Measurements from ENCODE around the gene PLEKHF1. TPM values are rescaled to one million over a fixed set of nuclear protein-coding genes. Genes with fewer than 3 reads are reported as not detected.

The PLEKHF1 gene
- total RNA-seq, 1 donor from 2014 or later, result 0.96 TPM

GRCh38 chr19:29702963-29703320, 37.7 kb downstream of the PLEKHF1 start:
- H3K36me3 Mint-ChIP-seq (ENCODE audit: unreplicated experiment), result no peaks in the 10 kb centered on the region
- H3K27me3 Mint-ChIP-seq (ENCODE audit: unreplicated experiment), result peaks cover 12% of the 10 kb centered on the region
- TF ChIP-seq CTCF (IDR thresholded peaks at IDR 0.05; ENCODE audit: partially characterized antibody, unreplicated experiment), result no peak
- H3K27ac Mint-ChIP-seq (ENCODE audit: unreplicated experiment), result no peak overlapping the region
- DNase-seq, result no peak
- H3K4me1 Mint-ChIP-seq (ENCODE audit: low read depth, unreplicated experiment), result no peaks in the 10 kb centered on the region
- no peak overlapping the region for H3K4me3 Mint-ChIP-seq (ENCODE audit: unreplicated experiment)
- H3K9me3 Mint-ChIP-seq (ENCODE audit: unreplicated experiment), result no peaks in the 10 kb centered on the region

GRCh38 chr19:29704562-29705558, 39.6 kb downstream of the PLEKHF1 start:
- H3K27ac Mint-ChIP-seq (ENCODE audit: unreplicated experiment), result no peak overlapping the region
- no peak for TF ChIP-seq CTCF (IDR thresholded peaks at IDR 0.05; ENCODE audit: partially characterized antibody, unreplicated experiment)
- no peak for DNase-seq
- H3K9me3 Mint-ChIP-seq (ENCODE audit: unreplicated experiment), result no peaks in the 10 kb centered on the region
- H3K27me3 Mint-ChIP-seq (ENCODE audit: unreplicated experiment), result peaks cover 8% of the 10 kb centered on the region
- no peaks in the 10 kb centered on the region for H3K36me3 Mint-ChIP-seq (ENCODE audit: unreplicated experiment)
- H3K4me1 Mint-ChIP-seq (ENCODE audit: low read depth, unreplicated experiment), result peaks cover 2% of the 10 kb centered on the region
- no peak overlapping the region for H3K4me3 Mint-ChIP-seq (ENCODE audit: unreplicated experiment)

GRCh38 chr19:29705706-29706105, 40.4 kb downstream of the PLEKHF1 start:
- Mint-ChIP-seq H3K27me3 (ENCODE audit: unreplicated experiment) (peaks cover 8% of the 10 kb centered on the region), H3K4me3 (ENCODE audit: unreplicated experiment) (no peak overlapping the region), H3K9me3 (ENCODE audit: unreplicated experiment) (no peaks in the 10 kb centered on the region), H3K36me3 (ENCODE audit: unreplicated experiment) (no peaks in the 10 kb centered on the region), H3K27ac (ENCODE audit: unreplicated experiment) (no peak overlapping the region), H3K4me1 (ENCODE audit: low read depth, unreplicated experiment) (peaks cover 2% of the 10 kb centered on the region)
- no peak for TF ChIP-seq CTCF (IDR thresholded peaks at IDR 0.05; ENCODE audit: partially characterized antibody, unreplicated experiment)
- no peak for DNase-seq

- no peak for DNase-seq
- H3K4me3 Mint-ChIP-seq (ENCODE audit: unreplicated experiment), result no peak overlapping the region
- no peaks in the 10 kb centered on the region for H3K9me3 Mint-ChIP-seq (ENCODE audit: unreplicated experiment)
- H3K36me3 Mint-ChIP-seq (ENCODE audit: unreplicated experiment), result no peaks in the 10 kb centered on the region
- no peak for TF ChIP-seq CTCF (IDR thresholded peaks at IDR 0.05; ENCODE audit: partially characterized antibody, unreplicated experiment)
- H3K4me1 Mint-ChIP-seq (ENCODE audit: low read depth, unreplicated experiment), result peaks cover 5% of the 10 kb centered on the region
- no peak overlapping the region for H3K27ac Mint-ChIP-seq (ENCODE audit: unreplicated experiment)
- peaks cover 6% of the 10 kb centered on the region for H3K27me3 Mint-ChIP-seq (ENCODE audit: unreplicated experiment)
Observed at GRCh38 chr19:29706635-29707034, 41.4 kb downstream of the PLEKHF1 start.
